Measurements from ENCODE around the gene EIF2A. TPM values are rescaled to one million over a fixed set of nuclear protein-coding genes. Genes with fewer than 3 reads are reported as not detected.

EIF2A gene
- total and polyA plus RNA-seq, 2 of the 13 experiments (the other 11 are each of a cell fraction or from before 2014, with no cell fraction given): 124 to 139 TPM

GRCh38 chr3:150603153-150603979, 56.8 kb downstream of the EIF2A start, which contains the start of gene SELENOT (continued):
- no peak; the same call in 1 of the 2 replicates for TF ChIP-seq JUND (CRISPR knock-in tag; IDR thresholded peaks at IDR 0.05)
- no peak; the same call in 1 of the 2 replicates for TF ChIP-seq CREM (IDR thresholded peaks at IDR 0.05)
- 0 out of 2 replicates have a peak, but pooled peaks have one; percentile 8 for TF ChIP-seq CREM (CRISPR knock-in tag; IDR thresholded peaks at IDR 0.05)
- peak; percentile 67 for TF ChIP-seq ZNF121 (CRISPR knock-in tag; IDR thresholded peaks at IDR 0.05)
- TF ChIP-seq ONECUT2 (CRISPR knock-in tag; IDR thresholded peaks at IDR 0.05): no peak
- 0 out of 2 replicates have a peak, but pooled peaks have one; percentile 83 for TF ChIP-seq ZNF354B (CRISPR knock-in tag; IDR thresholded peaks at IDR 0.05)
- TF ChIP-seq, protein P1, sequence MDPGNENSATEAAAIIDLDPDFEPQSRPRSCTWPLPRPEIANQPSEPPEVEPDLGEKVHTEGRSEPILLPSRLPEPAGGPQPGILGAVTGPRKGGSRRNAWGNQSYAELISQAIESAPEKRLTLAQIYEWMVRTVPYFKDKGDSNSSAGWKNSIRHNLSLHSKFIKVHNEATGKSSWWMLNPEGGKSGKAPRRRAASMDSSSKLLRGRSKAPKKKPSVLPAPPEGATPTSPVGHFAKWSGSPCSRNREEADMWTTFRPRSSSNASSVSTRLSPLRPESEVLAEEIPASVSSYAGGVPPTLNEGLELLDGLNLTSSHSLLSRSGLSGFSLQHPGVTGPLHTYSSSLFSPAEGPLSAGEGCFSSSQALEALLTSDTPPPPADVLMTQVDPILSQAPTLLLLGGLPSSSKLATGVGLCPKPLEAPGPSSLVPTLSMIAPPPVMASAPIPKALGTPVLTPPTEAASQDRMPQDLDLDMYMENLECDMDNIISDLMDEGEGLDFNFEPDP (CRISPR knock-in tag; conservative IDR thresholded peaks at IDR 0.05): no peak
- no peak for TF ChIP-seq NFYC (CRISPR knock-in tag; IDR thresholded peaks at IDR 0.05)
- TF ChIP-seq, protein P2, sequence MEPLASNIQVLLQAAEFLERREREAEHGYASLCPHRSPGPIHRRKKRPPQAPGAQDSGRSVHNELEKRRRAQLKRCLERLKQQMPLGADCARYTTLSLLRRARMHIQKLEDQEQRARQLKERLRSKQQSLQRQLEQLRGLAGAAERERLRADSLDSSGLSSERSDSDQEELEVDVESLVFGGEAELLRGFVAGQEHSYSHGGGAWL (CRISPR knock-in tag; IDR thresholded peaks at IDR 0.05): peak; percentile 90
- TF ChIP-seq, protein P3, sequence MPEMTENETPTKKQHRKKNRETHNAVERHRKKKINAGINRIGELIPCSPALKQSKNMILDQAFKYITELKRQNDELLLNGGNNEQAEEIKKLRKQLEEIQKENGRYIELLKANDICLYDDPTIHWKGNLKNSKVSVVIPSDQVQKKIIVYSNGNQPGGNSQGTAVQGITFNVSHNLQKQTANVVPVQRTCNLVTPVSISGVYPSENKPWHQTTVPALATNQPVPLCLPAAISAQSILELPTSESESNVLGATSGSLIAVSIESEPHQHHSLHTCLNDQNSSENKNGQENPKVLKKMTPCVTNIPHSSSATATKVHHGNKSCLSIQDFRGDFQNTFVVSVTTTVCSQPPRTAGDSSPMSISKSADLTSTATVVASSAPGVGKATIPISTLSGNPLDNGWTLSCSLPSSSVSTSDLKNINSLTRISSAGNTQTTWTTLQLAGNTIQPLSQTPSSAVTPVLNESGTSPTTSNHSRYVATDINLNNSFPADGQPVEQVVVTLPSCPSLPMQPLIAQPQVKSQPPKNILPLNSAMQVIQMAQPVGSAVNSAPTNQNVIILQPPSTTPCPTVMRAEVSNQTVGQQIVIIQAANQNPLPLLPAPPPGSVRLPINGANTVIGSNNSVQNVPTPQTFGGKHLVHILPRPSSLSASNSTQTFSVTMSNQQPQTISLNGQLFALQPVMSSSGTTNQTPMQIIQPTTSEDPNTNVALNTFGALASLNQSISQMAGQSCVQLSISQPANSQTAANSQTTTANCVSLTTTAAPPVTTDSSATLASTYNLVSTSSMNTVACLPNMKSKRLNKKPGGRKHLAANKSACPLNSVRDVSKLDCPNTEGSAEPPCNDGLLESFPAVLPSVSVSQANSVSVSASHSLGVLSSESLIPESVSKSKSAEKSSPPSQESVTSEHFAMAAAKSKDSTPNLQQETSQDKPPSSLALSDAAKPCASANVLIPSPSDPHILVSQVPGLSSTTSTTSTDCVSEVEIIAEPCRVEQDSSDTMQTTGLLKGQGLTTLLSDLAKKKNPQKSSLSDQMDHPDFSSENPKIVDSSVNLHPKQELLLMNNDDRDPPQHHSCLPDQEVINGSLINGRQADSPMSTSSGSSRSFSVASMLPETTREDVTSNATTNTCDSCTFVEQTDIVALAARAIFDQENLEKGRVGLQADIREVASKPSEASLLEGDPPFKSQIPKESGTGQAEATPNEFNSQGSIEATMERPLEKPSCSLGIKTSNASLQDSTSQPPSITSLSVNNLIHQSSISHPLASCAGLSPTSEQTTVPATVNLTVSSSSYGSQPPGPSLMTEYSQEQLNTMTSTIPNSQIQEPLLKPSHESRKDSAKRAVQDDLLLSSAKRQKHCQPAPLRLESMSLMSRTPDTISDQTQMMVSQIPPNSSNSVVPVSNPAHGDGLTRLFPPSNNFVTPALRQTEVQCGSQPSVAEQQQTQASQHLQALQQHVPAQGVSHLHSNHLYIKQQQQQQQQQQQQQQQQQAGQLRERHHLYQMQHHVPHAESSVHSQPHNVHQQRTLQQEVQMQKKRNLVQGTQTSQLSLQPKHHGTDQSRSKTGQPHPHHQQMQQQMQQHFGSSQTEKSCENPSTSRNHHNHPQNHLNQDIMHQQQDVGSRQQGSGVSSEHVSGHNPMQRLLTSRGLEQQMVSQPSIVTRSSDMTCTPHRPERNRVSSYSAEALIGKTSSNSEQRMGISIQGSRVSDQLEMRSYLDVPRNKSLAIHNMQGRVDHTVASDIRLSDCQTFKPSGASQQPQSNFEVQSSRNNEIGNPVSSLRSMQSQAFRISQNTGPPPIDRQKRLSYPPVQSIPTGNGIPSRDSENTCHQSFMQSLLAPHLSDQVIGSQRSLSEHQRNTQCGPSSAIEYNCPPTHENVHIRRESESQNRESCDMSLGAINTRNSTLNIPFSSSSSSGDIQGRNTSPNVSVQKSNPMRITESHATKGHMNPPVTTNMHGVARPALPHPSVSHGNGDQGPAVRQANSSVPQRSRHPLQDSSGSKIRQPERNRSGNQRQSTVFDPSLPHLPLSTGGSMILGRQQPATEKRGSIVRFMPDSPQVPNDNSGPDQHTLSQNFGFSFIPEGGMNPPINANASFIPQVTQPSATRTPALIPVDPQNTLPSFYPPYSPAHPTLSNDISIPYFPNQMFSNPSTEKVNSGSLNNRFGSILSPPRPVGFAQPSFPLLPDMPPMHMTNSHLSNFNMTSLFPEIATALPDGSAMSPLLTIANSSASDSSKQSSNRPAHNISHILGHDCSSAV (CRISPR knock-in tag; IDR thresholded peaks at IDR 0.05; ENCODE audit: borderline replicate concordance): no peak
- peak; percentile 84 for TF ChIP-seq SALL1 (CRISPR knock-in tag; IDR thresholded peaks at IDR 0.05)
- TF ChIP-seq CREBL2 (CRISPR knock-in tag; IDR thresholded peaks at IDR 0.05; ENCODE audit: borderline replicate concordance): no peak
- TF ChIP-seq HNRNPH1 (optimal IDR thresholded peaks at IDR 0.05; ENCODE audit: low read depth, low read length): no peak
- no peak for TF ChIP-seq MED13 (CRISPR knock-in tag; IDR thresholded peaks at IDR 0.05)
- TF ChIP-seq TCF12 (IDR thresholded peaks at IDR 0.05): no peak
- no peak for TF ChIP-seq TCF12 (CRISPR knock-in tag; IDR thresholded peaks at IDR 0.05)
- peak; percentile 83; the same call in 1 of the 2 replicates for TF ChIP-seq BCL3 (CRISPR knock-in tag; IDR thresholded peaks at IDR 0.05)
- no peak for TF ChIP-seq ZNF672 (CRISPR knock-in tag; IDR thresholded peaks at IDR 0.05)
- peak; percentile 87 for TF ChIP-seq XRCC5 (optimal IDR thresholded peaks at IDR 0.05; ENCODE audit: low read length)
